Subcutaneous abdominal adipose tissue (tissue), 5 donors: Measurements from ENCODE around the gene SHB.

ENCODE experiments used
- H3K27ac ChIP-seq: one replicate; pipeline ENCODE4 v1.7.0; 2013; ENCODE audit warnings: low read depth, mild to moderate bottlenecking, inconsistent platforms, low read length, moderate library complexity
- H3K27me3 ChIP-seq, 5 donors: one replicate each; pipeline ENCODE4 v1.7.0; 2013; ENCODE audit warnings: low read length in 5 of 5, inconsistent platforms in 1 of 5; ENCODE audit not compliant: control insufficient read depth in 5 of 5, insufficient read depth in 4 of 5
- H3K36me3 ChIP-seq, 5 donors: one replicate each; pipeline ENCODE4 v1.7.0; 2013; ENCODE audit warnings: low read length in 5 of 5; ENCODE audit not compliant: control insufficient read depth in 5 of 5, insufficient read depth in 5 of 5
- H3K4me1 ChIP-seq, 5 donors: one replicate each; pipeline ENCODE4 v1.7.0; 2013; ENCODE audit warnings: low read length in 5 of 5, mild to moderate bottlenecking in 3 of 5, moderate library complexity in 1 of 5; ENCODE audit not compliant: control insufficient read depth in 5 of 5, insufficient read depth in 5 of 5
- H3K4me3 ChIP-seq, 5 donors: one replicate each; pipeline ENCODE4 v1.7.0; 2013; ENCODE audit warnings: low read length in 5 of 5, low read depth in 1 of 5
- H3K9ac ChIP-seq, 5 donors: one replicate each; pipeline ENCODE4 v1.7.0; 2013; ENCODE audit warnings: low read length in 5 of 5, mild to moderate bottlenecking in 4 of 5, moderate library complexity in 3 of 5
- H3K9me3 ChIP-seq, 5 donors: one replicate each; pipeline ENCODE4 v1.7.0; 2013; ENCODE audit warnings: low read length in 5 of 5; ENCODE audit not compliant: control insufficient read depth in 5 of 5
- donor health status: healthy.
- donor health status: healthy.
- donor health status: healthy.
- donor health status: healthy.
- donor health status: healthy.

SHB gene

GRCh38 chr9:38036359-38037084 is 32.5 kb downstream of the SHB start:
- Histone ChIP-seq H3K9me3 (no peaks in the 10 kb centered on the region), H3K4me1 (peaks cover 14 to 82% (median 54%) of the 10 kb centered on the region in 5 donors), H3K27ac (peak overlapping the region; percentile 76), H3K4me3 (no peak overlapping the region), H3K36me3 (no peaks in the 10 kb centered on the region), H3K27me3 (no peaks in the 10 kb centered on the region), H3K9ac (peak overlapping the region in 2 of 5 donors; percentile 30 to 31)

- peak overlapping the region; percentile 76 for H3K27ac ChIP-seq
- peaks cover 17 to 80% (median 57%) of the 10 kb centered on the region in 5 donors for H3K4me1 ChIP-seq
- no peak overlapping the region for H3K4me3 ChIP-seq
- H3K9ac ChIP-seq, result peak overlapping the region in 1 of 5 donors; percentile 31
- H3K36me3 ChIP-seq, result no peaks in the 10 kb centered on the region
- no peaks in the 10 kb centered on the region for H3K27me3 ChIP-seq
- H3K9me3 ChIP-seq, result no peaks in the 10 kb centered on the region
Observed at GRCh38 chr9:38035873-38036272, 33.2 kb downstream of the SHB start.

GRCh38 chr9:38033941-38034340 is 35.1 kb downstream of the SHB start:
- H3K36me3 ChIP-seq, result no peaks in the 10 kb centered on the region
- no peak overlapping the region for H3K9ac ChIP-seq
- H3K27me3 ChIP-seq, result no peaks in the 10 kb centered on the region
- no peak overlapping the region for H3K4me3 ChIP-seq
- H3K4me1 ChIP-seq, result peaks cover 17 to 72% (median 52%) of the 10 kb centered on the region in 5 donors
- H3K27ac ChIP-seq, result no peak overlapping the region
- no peaks in the 10 kb centered on the region for H3K9me3 ChIP-seq

- Histone ChIP-seq H3K27me3 (no peaks in the 10 kb centered on the region), H3K9ac (peak overlapping the region in 4 of 5 donors; percentile 34 to 58 (median 44)), H3K9me3 (no peaks in the 10 kb centered on the region), H3K27ac (peak overlapping the region; percentile 92), H3K4me3 (peak overlapping the region in 3 of 5 donors; percentile 6 to 34 (median 11)), H3K4me1 (peaks cover 17 to 72% (median 41%) of the 10 kb centered on the region in 5 donors), H3K36me3 (no peaks in the 10 kb centered on the region)
Observed at GRCh38 chr9:38032266-38033110, 36.5 kb downstream of the SHB start.

GRCh38 chr9:38031594-38031993 is 37.4 kb downstream of the SHB start:
- Histone ChIP-seq H3K27me3 (no peaks in the 10 kb centered on the region), H3K27ac (peak overlapping the region; percentile 92), H3K36me3 (no peaks in the 10 kb centered on the region), H3K4me3 (peak overlapping the region in 1 of 5 donors; percentile 11), H3K9me3 (no peaks in the 10 kb centered on the region), H3K4me1 (peaks cover 24 to 72% (median 41%) of the 10 kb centered on the region in 5 donors), H3K9ac (peak overlapping the region in 2 of 5 donors; percentile 38 to 58)

- no peak overlapping the region for H3K27ac ChIP-seq
- H3K9me3 ChIP-seq, result no peaks in the 10 kb centered on the region
- H3K36me3 ChIP-seq, result no peaks in the 10 kb centered on the region
- H3K9ac ChIP-seq, result no peak overlapping the region
- peaks cover 31 to 72% (median 41%) of the 10 kb centered on the region in 5 donors for H3K4me1 ChIP-seq
- H3K4me3 ChIP-seq, result no peak overlapping the region
- no peaks in the 10 kb centered on the region for H3K27me3 ChIP-seq
Observed at GRCh38 chr9:38030658-38031057, 38.4 kb downstream of the SHB start.

GRCh38 chr9:38029915-38030638 is 39.0 kb downstream of the SHB start:
- Histone ChIP-seq H3K9me3 (no peaks in the 10 kb centered on the region), H3K4me1 (peaks cover 31 to 74% (median 47%) of the 10 kb centered on the region in 5 donors), H3K36me3 (no peaks in the 10 kb centered on the region), H3K9ac (peak overlapping the region in 1 of 5 donors; percentile 10), H3K27me3 (no peaks in the 10 kb centered on the region), H3K27ac (no peak overlapping the region), H3K4me3 (no peak overlapping the region)

GRCh38 chr9:38027714-38028113 is 41.3 kb downstream of the SHB start:
- Histone ChIP-seq H3K27ac (peak overlapping the region; percentile 78), H3K36me3 (peaks cover 0 to 4% (median 0%) of the 10 kb centered on the region in 5 donors), H3K27me3 (no peaks in the 10 kb centered on the region), H3K9ac (peak overlapping the region in 1 of 5 donors; percentile 28), H3K9me3 (no peaks in the 10 kb centered on the region), H3K4me1 (peaks cover 36 to 85% (median 61%) of the 10 kb centered on the region in 5 donors), H3K4me3 (no peak overlapping the region)

- Histone ChIP-seq H3K9ac (peak overlapping the region in 2 of 5 donors; percentile 8 to 28), H3K27me3 (no peaks in the 10 kb centered on the region), H3K4me1 (peaks cover 29 to 78% (median 53%) of the 10 kb centered on the region in 5 donors), H3K27ac (peak overlapping the region; percentile 78), H3K36me3 (peaks cover 0 to 11% (median 0%) of the 10 kb centered on the region in 5 donors), H3K4me3 (no peak overlapping the region), H3K9me3 (no peaks in the 10 kb centered on the region)
Observed at GRCh38 chr9:38026840-38027527, 42.0 kb downstream of the SHB start.
